GM12878 (cell line): ENCODE data around the gene FXYD1. TPM values are rescaled to one million over a fixed set of nuclear protein-coding genes. Genes with fewer than 3 reads are reported as not detected.

Experiments
- ATF7 ChIP-seq: fragments of 450-650 bp; IDR thresholded peaks from 2 replicates; pipeline ENCODE4 v1.6.1; 2016; ENCODE audit warnings: low read depth, mild to moderate bottlenecking
- CREM ChIP-seq: IDR thresholded peaks from 2 replicates; pipeline ENCODE4 v1.6.1; 2014; ENCODE audit warnings: antibody characterized with exemption, low read depth
- GATAD2B ChIP-seq: fragments of 450-650 bp; conservative IDR thresholded peaks from 2 replicates; pipeline ENCODE4 v1.6.1; 2017; ENCODE audit warnings: low read depth, mild to moderate bottlenecking, moderate library complexity
- HCFC1 ChIP-seq: fragments of 150-350 bp; IDR thresholded peaks from 2 replicates; pipeline ENCODE4 v1.6.1; 2014; ENCODE audit warnings: low read length
- HDGF ChIP-seq: fragments of 450-650 bp; IDR thresholded peaks from 2 replicates; pipeline ENCODE4 v1.6.1; 2016; ENCODE audit warnings: antibody characterized with exemption
- IKZF1 ChIP-seq: fragments of 450-650 bp; conservative IDR thresholded peaks from 2 replicates; pipeline ENCODE4 v1.6.1; 2017; ENCODE audit warnings: antibody characterized with exemption, mild to moderate bottlenecking
- LARP7 ChIP-seq: fragments of 450-650 bp; IDR thresholded peaks from 2 replicates; pipeline ENCODE4 v1.6.1; 2017; ENCODE audit warnings: mild to moderate bottlenecking
- MXI1 ChIP-seq: fragments of 150-350 bp; IDR thresholded peaks from 2 replicates; pipeline ENCODE4 v1.6.1; 2011; ENCODE audit warnings: low read depth, mild to moderate bottlenecking, inconsistent platforms, low read length, improper control_type of control experiment
- POLR2A ChIP-seq: IDR thresholded peaks from 2 replicates; pipeline ENCODE4 v1.6.1; 2011; ENCODE audit warnings: low read depth, mild to moderate bottlenecking, low read length
- POLR2AphosphoS5 ChIP-seq: IDR thresholded peaks from 2 replicates; pipeline ENCODE4 v1.6.1; 2011; ENCODE audit warnings: mild to moderate bottlenecking, low read length, inconsistent platforms
- RUNX3 ChIP-seq: IDR thresholded peaks from 2 replicates; pipeline ENCODE4 v1.6.1; 2012; ENCODE audit warnings: low read length, inconsistent platforms
- SMAD1 ChIP-seq: fragments of 450-650 bp; IDR thresholded peaks from 2 replicates; pipeline ENCODE4 v1.6.1; 2018; ENCODE audit warnings: mild to moderate bottlenecking, low read depth; ENCODE audit not compliant: partially characterized antibody
- STAT1 ChIP-seq: fragments of 450-650 bp; conservative IDR thresholded peaks from 2 replicates; pipeline ENCODE4 v1.6.1; 2014; ENCODE audit warnings: antibody characterized with exemption, mild to moderate bottlenecking
- TBL1XR1 ChIP-seq: IDR thresholded peaks from 2 replicates; pipeline ENCODE4 v1.6.1; 2012; ENCODE audit warnings: low read depth, low read length, improper control_type of control experiment
- TCF3 ChIP-seq: IDR thresholded peaks from 2 replicates; pipeline ENCODE4 v1.6.1; 2012; ENCODE audit warnings: low read depth, mild to moderate bottlenecking, low read length, borderline replicate concordance; ENCODE audit not compliant: insufficient read depth
- ZNF274 ChIP-seq: IDR thresholded peaks from one replicate; pipeline ENCODE4 v1.8.0; 2011; ENCODE audit not compliant: insufficient read length, insufficient read depth
- polyA plus RNA-seq, 11 experiments: library from polyadenylated mRNA; depleted of rRNA in 4 of 11; unstranded in 6 of 11; stranded (reverse) in 5 of 11; fragments of >200 nt; fragmentation: Nextera tagmentation in 4 of 11; fragmentation: Illumina TruSeq in 1 of 11; extraction: Ambion mirVana in 4 of 11; extraction: Trizol in 1 of 11; gene quantifications; 1 replicate in 1 of 11; 2 replicates in 10 of 11; pipeline versions ENCODE4 v1.2.1 to v1.2.3, GENCODE V29; 2011 to 2016; ENCODE audit warnings: inconsistent platforms in 2 of 11, missing spikeins in 2 of 11, low read depth in 1 of 11
- total RNA-seq, 4 experiments: library from RNA; depleted of rRNA in 3 of 4; stranded (reverse); fragments of >200 nt in 3 of 4; fragmentation: Illumina TruSeq in 1 of 4; extraction: Trizol in 1 of 4; gene quantifications; 2 replicates each; pipeline versions ENCODE4 v1.2.1 to v1.2.3, GENCODE V29; 2013 to 2021
- TF ChIP-seq, protein P1 (sequence below): IDR thresholded peaks from 2 replicates; pipeline ENCODE4 v1.6.1; 2012; ENCODE audit warnings: improper control_type of control experiment, low read depth, low read length; ENCODE audit not compliant: insufficient replicate concordance
- TF ChIP-seq, protein P2 (sequence below): fragments of 450-650 bp; IDR thresholded peaks from 2 replicates; pipeline ENCODE4 v1.6.1; 2014; ENCODE audit warnings: mild to moderate bottlenecking
- TF ChIP-seq, protein P3 (sequence below): fragments of 450-650 bp; IDR thresholded peaks from 2 replicates; pipeline ENCODE4 v1.6.1; 2016; ENCODE audit warnings: mild to moderate bottlenecking
- TF ChIP-seq, protein P4 (sequence below): fragments of 450-650 bp; IDR thresholded peaks from 2 replicates; pipeline ENCODE4 v1.6.1; 2018; ENCODE audit warnings: mild to moderate bottlenecking, low read depth, moderate library complexity; ENCODE audit not compliant: partially characterized antibody

The FXYD1 gene
- total and polyA plus RNA-seq, 10 of the 15 experiments (the other 5 are each of a cell fraction or from before 2014, with no cell fraction given), result 0.34 to 1.2 (median 0.49) TPM; not detected in 4

DNA sequence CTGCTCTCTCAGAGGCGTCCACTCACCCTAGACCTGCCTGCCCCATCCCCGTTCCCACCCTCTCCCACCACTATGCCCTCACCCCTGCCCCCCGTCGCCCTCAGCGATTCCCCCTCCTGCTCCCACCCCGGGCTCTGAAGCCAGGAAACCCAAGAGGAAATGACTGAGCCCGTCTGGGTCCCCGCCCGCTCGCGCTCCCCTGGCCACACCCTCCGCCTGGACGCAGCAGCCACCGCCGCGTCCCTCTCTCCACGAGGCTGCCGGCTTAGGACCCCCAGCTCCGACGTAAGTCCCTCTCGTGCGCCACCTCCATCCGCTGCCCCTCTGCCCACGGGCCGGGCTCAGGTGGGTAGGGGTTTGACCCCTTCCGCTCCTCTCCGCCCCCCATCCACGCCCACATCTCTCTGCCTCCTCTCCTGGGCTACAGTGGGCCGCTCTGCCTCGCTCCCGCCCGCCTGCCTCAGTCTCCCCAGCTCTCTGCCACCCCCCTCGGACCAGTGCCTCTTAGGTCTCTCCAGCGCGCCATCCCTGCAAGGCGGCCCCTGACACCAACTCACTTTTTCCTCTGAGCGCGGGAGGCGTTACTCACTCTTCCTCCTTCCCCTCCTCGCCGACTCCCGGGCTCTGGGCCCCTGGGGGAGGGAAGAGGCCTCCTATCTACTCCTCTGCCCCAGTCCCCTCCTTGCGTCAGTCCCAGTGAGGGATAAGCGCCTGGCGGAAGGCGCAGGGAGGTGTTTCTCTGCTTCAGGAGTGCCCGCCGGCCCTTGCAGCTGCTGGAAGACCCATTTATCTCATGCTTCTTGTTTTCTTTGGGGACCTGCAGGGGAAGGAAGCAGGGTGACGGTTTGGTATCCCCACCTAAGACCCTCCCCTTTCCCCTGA, 16.1 kb downstream of the FXYD1 start, which contains the start of gene FXYD5 (continued):
- TF ChIP-seq, protein P1, sequence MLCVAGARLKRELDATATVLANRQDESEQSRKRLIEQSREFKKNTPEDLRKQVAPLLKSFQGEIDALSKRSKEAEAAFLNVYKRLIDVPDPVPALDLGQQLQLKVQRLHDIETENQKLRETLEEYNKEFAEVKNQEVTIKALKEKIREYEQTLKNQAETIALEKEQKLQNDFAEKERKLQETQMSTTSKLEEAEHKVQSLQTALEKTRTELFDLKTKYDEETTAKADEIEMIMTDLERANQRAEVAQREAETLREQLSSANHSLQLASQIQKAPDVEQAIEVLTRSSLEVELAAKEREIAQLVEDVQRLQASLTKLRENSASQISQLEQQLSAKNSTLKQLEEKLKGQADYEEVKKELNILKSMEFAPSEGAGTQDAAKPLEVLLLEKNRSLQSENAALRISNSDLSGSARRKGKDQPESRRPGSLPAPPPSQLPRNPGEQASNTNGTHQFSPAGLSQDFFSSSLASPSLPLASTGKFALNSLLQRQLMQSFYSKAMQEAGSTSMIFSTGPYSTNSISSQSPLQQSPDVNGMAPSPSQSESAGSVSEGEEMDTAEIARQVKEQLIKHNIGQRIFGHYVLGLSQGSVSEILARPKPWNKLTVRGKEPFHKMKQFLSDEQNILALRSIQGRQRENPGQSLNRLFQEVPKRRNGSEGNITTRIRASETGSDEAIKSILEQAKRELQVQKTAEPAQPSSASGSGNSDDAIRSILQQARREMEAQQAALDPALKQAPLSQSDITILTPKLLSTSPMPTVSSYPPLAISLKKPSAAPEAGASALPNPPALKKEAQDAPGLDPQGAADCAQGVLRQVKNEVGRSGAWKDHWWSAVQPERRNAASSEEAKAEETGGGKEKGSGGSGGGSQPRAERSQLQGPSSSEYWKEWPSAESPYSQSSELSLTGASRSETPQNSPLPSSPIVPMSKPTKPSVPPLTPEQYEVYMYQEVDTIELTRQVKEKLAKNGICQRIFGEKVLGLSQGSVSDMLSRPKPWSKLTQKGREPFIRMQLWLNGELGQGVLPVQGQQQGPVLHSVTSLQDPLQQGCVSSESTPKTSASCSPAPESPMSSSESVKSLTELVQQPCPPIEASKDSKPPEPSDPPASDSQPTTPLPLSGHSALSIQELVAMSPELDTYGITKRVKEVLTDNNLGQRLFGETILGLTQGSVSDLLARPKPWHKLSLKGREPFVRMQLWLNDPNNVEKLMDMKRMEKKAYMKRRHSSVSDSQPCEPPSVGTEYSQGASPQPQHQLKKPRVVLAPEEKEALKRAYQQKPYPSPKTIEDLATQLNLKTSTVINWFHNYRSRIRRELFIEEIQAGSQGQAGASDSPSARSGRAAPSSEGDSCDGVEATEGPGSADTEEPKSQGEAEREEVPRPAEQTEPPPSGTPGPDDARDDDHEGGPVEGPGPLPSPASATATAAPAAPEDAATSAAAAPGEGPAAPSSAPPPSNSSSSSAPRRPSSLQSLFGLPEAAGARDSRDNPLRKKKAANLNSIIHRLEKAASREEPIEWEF, result no peak
- TF ChIP-seq TCF3 (0 out of 2 replicates have a peak, but pooled peaks have one; percentile 28), SMAD1 (no peak), ZNF274 (no peak), ATF7 (no peak), MXI1 (0 out of 2 replicates have a peak, but pooled peaks have one; percentile 13), RUNX3 (no peak), HDGF (peak; percentile 64; the same call in 1 of the 2 replicates), POLR2A (peak; percentile 74), LARP7 (peak; percentile 55), GATAD2B (peak; percentile 70; the same call in 1 of the 2 replicates), TBL1XR1 (0 out of 2 replicates have a peak, but pooled peaks have one; percentile 6), POLR2AphosphoS5 (no peak), IKZF1 (peak; percentile 51), HCFC1 (no peak; the same call in 1 of the 2 replicates), STAT1 (no peak), CREM (0 out of 2 replicates have a peak, but pooled peaks have one; percentile 13)
- TF ChIP-seq, protein P2, sequence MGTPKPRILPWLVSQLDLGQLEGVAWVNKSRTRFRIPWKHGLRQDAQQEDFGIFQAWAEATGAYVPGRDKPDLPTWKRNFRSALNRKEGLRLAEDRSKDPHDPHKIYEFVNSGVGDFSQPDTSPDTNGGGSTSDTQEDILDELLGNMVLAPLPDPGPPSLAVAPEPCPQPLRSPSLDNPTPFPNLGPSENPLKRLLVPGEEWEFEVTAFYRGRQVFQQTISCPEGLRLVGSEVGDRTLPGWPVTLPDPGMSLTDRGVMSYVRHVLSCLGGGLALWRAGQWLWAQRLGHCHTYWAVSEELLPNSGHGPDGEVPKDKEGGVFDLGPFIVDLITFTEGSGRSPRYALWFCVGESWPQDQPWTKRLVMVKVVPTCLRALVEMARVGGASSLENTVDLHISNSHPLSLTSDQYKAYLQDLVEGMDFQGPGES, result no peak
- TF ChIP-seq, protein P3, sequence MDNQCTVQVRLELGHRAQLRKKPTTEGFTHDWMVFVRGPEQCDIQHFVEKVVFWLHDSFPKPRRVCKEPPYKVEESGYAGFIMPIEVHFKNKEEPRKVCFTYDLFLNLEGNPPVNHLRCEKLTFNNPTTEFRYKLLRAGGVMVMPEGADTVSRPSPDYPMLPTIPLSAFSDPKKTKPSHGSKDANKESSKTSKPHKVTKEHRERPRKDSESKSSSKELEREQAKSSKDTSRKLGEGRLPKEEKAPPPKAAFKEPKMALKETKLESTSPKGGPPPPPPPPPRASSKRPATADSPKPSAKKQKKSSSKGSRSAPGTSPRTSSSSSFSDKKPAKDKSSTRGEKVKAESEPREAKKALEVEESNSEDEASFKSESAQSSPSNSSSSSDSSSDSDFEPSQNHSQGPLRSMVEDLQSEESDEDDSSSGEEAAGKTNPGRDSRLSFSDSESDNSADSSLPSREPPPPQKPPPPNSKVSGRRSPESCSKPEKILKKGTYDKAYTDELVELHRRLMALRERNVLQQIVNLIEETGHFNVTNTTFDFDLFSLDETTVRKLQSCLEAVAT, result peak; percentile 34; the same call in 1 of the 2 replicates
- TF ChIP-seq, protein P4, sequence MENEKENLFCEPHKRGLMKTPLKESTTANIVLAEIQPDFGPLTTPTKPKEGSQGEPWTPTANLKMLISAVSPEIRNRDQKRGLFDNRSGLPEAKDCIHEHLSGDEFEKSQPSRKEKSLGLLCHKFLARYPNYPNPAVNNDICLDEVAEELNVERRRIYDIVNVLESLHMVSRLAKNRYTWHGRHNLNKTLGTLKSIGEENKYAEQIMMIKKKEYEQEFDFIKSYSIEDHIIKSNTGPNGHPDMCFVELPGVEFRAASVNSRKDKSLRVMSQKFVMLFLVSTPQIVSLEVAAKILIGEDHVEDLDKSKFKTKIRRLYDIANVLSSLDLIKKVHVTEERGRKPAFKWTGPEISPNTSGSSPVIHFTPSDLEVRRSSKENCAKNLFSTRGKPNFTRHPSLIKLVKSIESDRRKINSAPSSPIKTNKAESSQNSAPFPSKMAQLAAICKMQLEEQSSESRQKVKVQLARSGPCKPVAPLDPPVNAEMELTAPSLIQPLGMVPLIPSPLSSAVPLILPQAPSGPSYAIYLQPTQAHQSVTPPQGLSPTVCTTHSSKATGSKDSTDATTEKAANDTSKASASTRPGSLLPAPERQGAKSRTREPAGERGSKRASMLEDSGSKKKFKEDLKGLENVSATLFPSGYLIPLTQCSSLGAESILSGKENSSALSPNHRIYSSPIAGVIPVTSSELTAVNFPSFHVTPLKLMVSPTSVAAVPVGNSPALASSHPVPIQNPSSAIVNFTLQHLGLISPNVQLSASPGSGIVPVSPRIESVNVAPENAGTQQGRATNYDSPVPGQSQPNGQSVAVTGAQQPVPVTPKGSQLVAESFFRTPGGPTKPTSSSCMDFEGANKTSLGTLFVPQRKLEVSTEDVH, result no peak
